H9 (cell line): ENCODE results near the gene CLCN3. TPM values are rescaled to one million over a fixed set of nuclear protein-coding genes. Genes with fewer than 3 reads are reported as not detected.

Experiments used
- DNase-seq: peaks from one replicate; pipeline ENCODE4 v3.0.0-alpha.2; 2017
- H2AFZ ChIP-seq: one replicate; pipeline ENCODE4 v1.6.1; 2013; ENCODE audit warnings: mild to moderate bottlenecking, low read length, control low read depth, moderate library complexity
- H2AK5ac ChIP-seq: 2 replicates; pipeline ENCODE4 v1.6.1; 2013; ENCODE audit warnings: low read length, control low read depth, mixed read lengths; ENCODE audit not compliant: insufficient read length
- H2BK120ac ChIP-seq: one replicate; pipeline ENCODE4 v1.6.1; 2013; ENCODE audit warnings: low read depth, mild to moderate bottlenecking, low read length, control low read depth, inconsistent platforms; ENCODE audit not compliant: poor library complexity, severe bottlenecking
- H2BK12ac ChIP-seq: 2 replicates; pipeline ENCODE4 v1.6.1; 2013; ENCODE audit warnings: low read length, control low read depth, mixed read lengths, low read depth; ENCODE audit not compliant: insufficient read length
- H2BK15ac ChIP-seq: 2 replicates; pipeline ENCODE4 v1.6.1; 2013; ENCODE audit warnings: low read depth, low read length, control low read depth
- H2BK20ac ChIP-seq: one replicate; pipeline ENCODE4 v1.6.1; 2013; ENCODE audit warnings: low read depth, mild to moderate bottlenecking, low read length, control low read depth, inconsistent platforms; ENCODE audit not compliant: poor library complexity, severe bottlenecking
- H2BK5ac ChIP-seq: 2 replicates; pipeline ENCODE4 v1.6.1; 2013; ENCODE audit warnings: low read length, control low read depth, mixed read lengths; ENCODE audit not compliant: insufficient read length
- H3K14ac ChIP-seq: 2 replicates; pipeline ENCODE4 v1.6.1; 2013; ENCODE audit warnings: low read length, control low read depth; ENCODE audit not compliant: insufficient read depth
- H3K18ac ChIP-seq: 2 replicates; pipeline ENCODE4 v1.6.1; 2013; ENCODE audit warnings: low read depth, mild to moderate bottlenecking, mixed read lengths, low read length, control low read depth; ENCODE audit not compliant: insufficient read length
- H3K23ac ChIP-seq: 2 replicates; pipeline ENCODE4 v1.6.1; 2013; ENCODE audit warnings: low read length, control low read depth, mixed read lengths, low read depth; ENCODE audit not compliant: insufficient read length
- H3K23me2 ChIP-seq: 2 replicates; pipeline ENCODE4 v1.6.1; 2013; ENCODE audit warnings: low read depth, mild to moderate bottlenecking, mixed read lengths, low read length, control low read depth; ENCODE audit not compliant: insufficient read length, poor library complexity, severe bottlenecking
- H3K27ac ChIP-seq: 2 replicates; pipeline ENCODE4 v1.5.1; 2013; ENCODE audit warnings: low read length, control low read depth, mixed read lengths, low read depth; ENCODE audit not compliant: insufficient read length
- H3K27me3 ChIP-seq: 2 replicates; pipeline ENCODE4 v1.6.1; 2013; ENCODE audit warnings: low read length, control low read depth, inconsistent platforms; ENCODE audit not compliant: insufficient read depth
- H3K4ac ChIP-seq: 2 replicates; pipeline ENCODE4 v1.6.1; 2013; ENCODE audit warnings: low read depth, mild to moderate bottlenecking, control low read depth, inconsistent platforms, low read length, moderate library complexity
- H3K4me1 ChIP-seq: 2 replicates; pipeline ENCODE4 v1.6.1; 2013; ENCODE audit warnings: low read length, control low read depth, inconsistent platforms; ENCODE audit not compliant: insufficient read depth
- H3K4me2 ChIP-seq: 2 replicates; pipeline ENCODE4 v1.6.1; 2013; ENCODE audit warnings: low read length, control low read depth, mixed read lengths; ENCODE audit not compliant: insufficient read length, insufficient read depth
- H3K56ac ChIP-seq: 2 replicates; pipeline ENCODE4 v1.6.1; 2013; ENCODE audit warnings: low read depth, mild to moderate bottlenecking, mixed read lengths, low read length, control low read depth; ENCODE audit not compliant: insufficient read length
- H3K79me1 ChIP-seq: 2 replicates; pipeline ENCODE4 v1.6.1; 2013; ENCODE audit warnings: low read depth, mild to moderate bottlenecking, moderate library complexity, low read length, control low read depth, inconsistent platforms; ENCODE audit not compliant: insufficient read depth, poor library complexity, severe bottlenecking
- H3K79me2 ChIP-seq: 2 replicates; pipeline ENCODE4 v1.6.1; 2013; ENCODE audit warnings: low read length, control low read depth, inconsistent platforms; ENCODE audit not compliant: insufficient read depth
- H3K9ac ChIP-seq: 2 replicates; pipeline ENCODE4 v1.6.1; 2013; ENCODE audit warnings: low read length, control low read depth, mixed read lengths; ENCODE audit not compliant: insufficient read length; ENCODE audit errors: extremely low read depth
- H3K9me3 ChIP-seq: one replicate; pipeline ENCODE4 v1.6.1; 2013; ENCODE audit warnings: low read depth, low read length, inconsistent platforms; ENCODE audit not compliant: control insufficient read depth
- H3T11ph ChIP-seq: one replicate; pipeline ENCODE4 v1.6.1; 2013; ENCODE audit warnings: mild to moderate bottlenecking, low read length, control low read depth, inconsistent platforms
- H4K20me1 ChIP-seq: one replicate; pipeline ENCODE4 v1.6.1; 2013; ENCODE audit not compliant: control insufficient read depth, insufficient read length, insufficient read depth
- H4K5ac ChIP-seq: 2 replicates; pipeline ENCODE4 v1.6.1; 2013; ENCODE audit warnings: low read depth, mild to moderate bottlenecking, mixed read lengths, low read length, control low read depth; ENCODE audit not compliant: insufficient read length
- H4K8ac ChIP-seq: replicated peaks from 2 replicates; pipeline ENCODE4 v1.6.1; 2013; ENCODE audit warnings: low read length, control low read depth, mixed read lengths, low read depth; ENCODE audit not compliant: insufficient read length
- H4K91ac ChIP-seq: 2 replicates; pipeline ENCODE4 v1.6.1; 2013; ENCODE audit warnings: low read depth, mild to moderate bottlenecking, moderate library complexity, mixed read lengths, low read length, control low read depth; ENCODE audit not compliant: insufficient read length
- H3K27ac Mint-ChIP-seq, 3 experiments: 2 replicates in 2 of 3; 3 replicates in 1 of 3; pipeline ENCODE4 v1.8.0; 2020 to 2021; ENCODE audit warnings: mixed read lengths in 3 of 3, mild to moderate bottlenecking in 1 of 3, moderate library complexity in 1 of 3
- H3K27me3 Mint-ChIP-seq: 2 replicates; pipeline ENCODE4 v1.8.0; 2021; ENCODE audit warnings: low read depth, mild to moderate bottlenecking, moderate library complexity, mixed read lengths
- H3K36me3 Mint-ChIP-seq, 3 experiments: 2 replicates in 2 of 3; 3 replicates in 1 of 3; pipeline ENCODE4 v1.8.0; 2020 to 2021; ENCODE audit warnings: low read depth in 3 of 3, mixed read lengths in 3 of 3; ENCODE audit not compliant: insufficient read depth in 1 of 3
- H3K4me1 Mint-ChIP-seq, 2 experiments: 2 replicates each; pipeline ENCODE4 v1.8.0; 2020; ENCODE audit warnings: mixed read lengths in 2 of 2
- H3K4me3 Mint-ChIP-seq, 2 experiments: 2 replicates in 1 of 2; 3 replicates in 1 of 2; pipeline ENCODE4 v1.8.0; 2020 to 2021; ENCODE audit warnings: mild to moderate bottlenecking in 2 of 2, mixed read lengths in 2 of 2, moderate library complexity in 1 of 2
- H3K9me3 Mint-ChIP-seq, 2 experiments: 2 replicates in 1 of 2; 3 replicates in 1 of 2; pipeline ENCODE4 v1.8.0; 2020; ENCODE audit warnings: mild to moderate bottlenecking in 2 of 2, mixed read lengths in 2 of 2, moderate library complexity in 1 of 2
- whole genome bisulfite sequencing: extraction: QIAGEN DNeasy Blood & Tissue Kit; methylation state at CpG from one replicate; pipeline ENCODE4 v1.1.7; 2013; ENCODE audit warnings: missing lambda C conversion rate, low lambda C conversion rate, mixed read lengths; ENCODE audit not compliant: insufficient read length; ENCODE audit errors: extremely low coverage; 5-methylcytosine and 5-hydroxymethylcytosine counted together
- total RNA-seq: library from RNA; stranded (reverse); gene quantifications from 2 replicates; pipeline ENCODE4 v1.2.1, GENCODE V29; 2021
- TF ChIP-seq, protein P1 (sequence below): fragments of 200-600 bp; sonication (generic); conservative IDR thresholded peaks from 3 replicates; pipeline ENCODE4 v1.8.0; 2021; ENCODE audit warnings: antibody characterized with exemption, mild to moderate bottlenecking

Gene CLCN3
- total RNA-seq, 1 experiment from 2014 or later = 25.7 TPM

DNA sequence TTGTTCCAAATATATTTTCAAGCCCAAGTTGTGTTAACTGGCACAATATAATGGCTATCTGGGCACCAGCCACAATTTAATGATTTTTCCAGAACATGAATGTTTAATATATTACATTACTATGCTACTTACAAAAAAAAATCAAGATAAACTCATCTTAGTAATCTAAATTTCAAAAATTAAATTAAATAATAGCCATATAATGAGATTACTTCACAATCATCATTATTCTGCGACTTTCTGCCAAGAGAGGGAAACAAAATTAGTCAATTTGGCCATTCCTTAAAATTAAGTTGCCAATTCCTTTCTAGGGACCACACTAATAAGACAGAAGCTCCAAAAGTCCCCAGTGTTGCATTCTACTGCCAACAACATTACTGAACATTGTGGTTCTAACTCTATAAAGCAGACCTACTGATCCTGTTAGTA, 15.5 kb upstream of the CLCN3 start:
- Mint-ChIP-seq H3K9me3 (no peaks in the 10 kb centered on the region), H3K27me3 (no peaks in the 10 kb centered on the region), H3K36me3 (peaks cover 2 to 13% (median 2%) of the 10 kb centered on the region in 3 experiments; a peak in 6 of 7 replicates), H3K27ac (no peak overlapping the region), H3K4me3 (no peak overlapping the region), H3K4me1 (no peaks in the 10 kb centered on the region)
- Histone ChIP-seq H2BK120ac (no peak overlapping the region), H3K4me1 (no peaks in the 10 kb centered on the region), H3K79me1 (no peaks in the 10 kb centered on the region), H4K91ac (no peak overlapping the region), H2BK20ac (no peak overlapping the region), H3K14ac (no peak overlapping the region), H3K9ac (no peak overlapping the region), H2BK5ac (no peak overlapping the region), H3K79me2 (no peaks in the 10 kb centered on the region), H3T11ph (no peak overlapping the region), H3K23ac (no peak overlapping the region), H4K5ac (no peak overlapping the region), H3K18ac (no peak overlapping the region), H3K56ac (no peak overlapping the region), H3K27ac (no peak overlapping the region), H3K4me2 (no peak overlapping the region), H3K4ac (no peak overlapping the region), H3K23me2 (no peaks in the 10 kb centered on the region), H3K27me3 (no peaks in the 10 kb centered on the region), H2AFZ (no peak overlapping the region), H2BK12ac (no peak overlapping the region), H4K20me1 (no peaks in the 10 kb centered on the region), H2AK5ac (no peak overlapping the region), H3K9me3 (no peaks in the 10 kb centered on the region), H4K8ac (no peak overlapping the region), H2BK15ac (no peak overlapping the region)
- WGBS = no CpG with 5 or more reads among the region's 1 CpG
- no peak for DNase-seq
- TF ChIP-seq, protein P1, sequence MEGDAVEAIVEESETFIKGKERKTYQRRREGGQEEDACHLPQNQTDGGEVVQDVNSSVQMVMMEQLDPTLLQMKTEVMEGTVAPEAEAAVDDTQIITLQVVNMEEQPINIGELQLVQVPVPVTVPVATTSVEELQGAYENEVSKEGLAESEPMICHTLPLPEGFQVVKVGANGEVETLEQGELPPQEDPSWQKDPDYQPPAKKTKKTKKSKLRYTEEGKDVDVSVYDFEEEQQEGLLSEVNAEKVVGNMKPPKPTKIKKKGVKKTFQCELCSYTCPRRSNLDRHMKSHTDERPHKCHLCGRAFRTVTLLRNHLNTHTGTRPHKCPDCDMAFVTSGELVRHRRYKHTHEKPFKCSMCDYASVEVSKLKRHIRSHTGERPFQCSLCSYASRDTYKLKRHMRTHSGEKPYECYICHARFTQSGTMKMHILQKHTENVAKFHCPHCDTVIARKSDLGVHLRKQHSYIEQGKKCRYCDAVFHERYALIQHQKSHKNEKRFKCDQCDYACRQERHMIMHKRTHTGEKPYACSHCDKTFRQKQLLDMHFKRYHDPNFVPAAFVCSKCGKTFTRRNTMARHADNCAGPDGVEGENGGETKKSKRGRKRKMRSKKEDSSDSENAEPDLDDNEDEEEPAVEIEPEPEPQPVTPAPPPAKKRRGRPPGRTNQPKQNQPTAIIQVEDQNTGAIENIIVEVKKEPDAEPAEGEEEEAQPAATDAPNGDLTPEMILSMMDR = no peak
